Ovary (tissue), 9 donors: ENCODE data around the gene SERTM1. TPM values are rescaled to one million over a fixed set of nuclear protein-coding genes. Genes with fewer than 3 reads are reported as not detected.

Experiments used
- DNase-seq, 5 donors: peaks; one replicate each; pipeline ENCODE4 v3.0.0-alpha.2; 2019 to 2020
- H3K27ac ChIP-seq, 2 donors: fragments of 200-600 bp; one replicate each; pipeline versions ENCODE4 v1.5.1 to v1.8.0; 2019 to 2022
- H3K27me3 ChIP-seq: fragments of 200-600 bp; one replicate; pipeline ENCODE4 v1.8.0; 2022
- H3K36me3 ChIP-seq: fragments of 200-600 bp; sonication (generic); one replicate; pipeline ENCODE4 v1.5.1; 2019
- H3K4me1 ChIP-seq: one replicate; pipeline ENCODE4 v1.8.1; 2013; ENCODE audit warnings: mild to moderate bottlenecking, moderate library complexity; ENCODE audit not compliant: insufficient read depth
- H3K4me3 ChIP-seq: fragments of 200-600 bp; sonication (generic); one replicate; pipeline ENCODE4 v1.5.1; 2017
- H3K9me3 ChIP-seq, 2 donors: fragments of 200-600 bp in 1 of 2; sonication (generic) in 1 of 2; one replicate each; pipeline versions ENCODE4 v1.5.1 to v1.8.1; 2013 to 2019; ENCODE audit warnings: mild to moderate bottlenecking in 1 of 2, moderate library complexity in 1 of 2
- EP300 ChIP-seq: sonication (generic); formaldehyde crosslinking; IDR thresholded peaks from one replicate; pipeline ENCODE4 v1.6.1; 2017; ENCODE audit warnings: antibody characterized with exemption
- POLR2A ChIP-seq: fragments of 450-650 bp; IDR thresholded peaks from one replicate; pipeline ENCODE4 v1.6.1; 2017; ENCODE audit warnings: antibody characterized with exemption, mild to moderate bottlenecking, moderate library complexity
- WGBS, 3 donors: extraction: QIAGEN DNeasy Blood & Tissue Kit in 1 of 3; methylation state at CpG; one replicate each; pipeline versions ENCODE4 v1.1.5 to v1.1.7; 2013 to 2017; 5-methylcytosine and 5-hydroxymethylcytosine counted together
- intact Hi-C, 4 donors: fragments of 100-400 bp; cut with DNase I; formaldehyde crosslinking; loops; one replicate each; pipeline versions ENCODE4 v1.11.0 to v1.15.1; 2022 to 2023
- polyA plus RNA-seq, 2 donors: library from polyadenylated mRNA; stranded (reverse); fragments of 200-250 nt in 1 of 2; fragments of 350-450 nt in 1 of 2; fragmentation: Illumina TruSeq in 1 of 2; extraction: RNeasy Lipid Tissue Mini Kit (QIAGEN cat#74804) in 1 of 2; gene quantifications; one replicate each; pipeline ENCODE4 v1.2.3, GENCODE V29; 2013 to 2014
- total RNA-seq, 7 donors: library from RNA; depleted of rRNA in 2 of 7; stranded (reverse); fragments of >200 nt in 2 of 7; fragmentation: NEBNext Ultra II Directional in 3 of 7; extraction: Animal tissue kit (Norgen Biotek cat#: 25700) in 3 of 7; gene quantifications; one replicate each; pipeline versions ENCODE4 v1.1.0 to v1.2.4, GENCODE V29; 2016 to 2023
- TF ChIP-seq, protein P1 (sequence below), 3 donors: fragments of 450-650 bp in 2 of 3; fragments of 200-600 bp in 1 of 3; IDR thresholded peaks; one replicate each; pipeline versions ENCODE4 v1.5.1 to v1.8.0; 2016 to 2022; ENCODE audit warnings: antibody characterized with exemption in 3 of 3, mild to moderate bottlenecking in 1 of 3
- donor health status: DM: no; HTN: no; CAD: no; lungs with moderate emphysema.
- donor health status: DM: no; HTN: no; CAD: no.
- donor health status: Bipolar disorder and iron deficiency.
- donor health status: DM: yes; HTN: yes; CAD: no.
- donor health status: DM: no; HTN: no; CAD: no.
- donor health status: DM: yes; HTN: yes; CAD: no.

The SERTM1 gene
- total and polyA plus RNA-seq, 9 donors: 0.68 to 65.1 (median 3.3) TPM

DNA sequence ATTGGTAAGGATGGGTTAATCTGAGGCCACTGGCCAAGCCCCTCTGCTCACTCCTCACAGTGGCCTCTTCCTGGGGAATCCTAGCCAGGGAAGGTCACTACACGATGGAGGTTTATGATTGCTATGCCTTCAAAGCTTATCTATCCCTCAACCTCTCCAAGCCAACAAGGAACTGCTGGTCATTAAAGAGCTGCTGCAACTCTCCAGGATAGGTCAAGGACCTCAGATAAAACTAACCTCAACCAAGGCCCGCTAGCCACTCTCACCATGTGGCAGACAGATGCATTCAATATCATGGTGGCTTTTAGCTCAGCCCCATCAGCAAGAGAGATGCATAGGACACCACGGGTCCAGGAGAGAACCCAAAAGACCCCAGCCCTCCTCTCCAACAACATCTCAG is 71.6 kb downstream of the SERTM1 start:
- H3K36me3 ChIP-seq: no peaks in the 10 kb centered on the region
- H3K27me3 ChIP-seq: no peaks in the 10 kb centered on the region
- 43 to 46% (median 44%) methylated on average over 3 of the region's 3 CpGs for WGBS, 3 donors
- intact Hi-C loops: no loop called here
- no peaks in the 10 kb centered on the region for H3K4me1 ChIP-seq
- H3K27ac ChIP-seq: no peak overlapping the region
- no peaks in the 10 kb centered on the region for H3K9me3 ChIP-seq
- no peak overlapping the region for H3K4me3 ChIP-seq
- TF ChIP-seq, protein P1, sequence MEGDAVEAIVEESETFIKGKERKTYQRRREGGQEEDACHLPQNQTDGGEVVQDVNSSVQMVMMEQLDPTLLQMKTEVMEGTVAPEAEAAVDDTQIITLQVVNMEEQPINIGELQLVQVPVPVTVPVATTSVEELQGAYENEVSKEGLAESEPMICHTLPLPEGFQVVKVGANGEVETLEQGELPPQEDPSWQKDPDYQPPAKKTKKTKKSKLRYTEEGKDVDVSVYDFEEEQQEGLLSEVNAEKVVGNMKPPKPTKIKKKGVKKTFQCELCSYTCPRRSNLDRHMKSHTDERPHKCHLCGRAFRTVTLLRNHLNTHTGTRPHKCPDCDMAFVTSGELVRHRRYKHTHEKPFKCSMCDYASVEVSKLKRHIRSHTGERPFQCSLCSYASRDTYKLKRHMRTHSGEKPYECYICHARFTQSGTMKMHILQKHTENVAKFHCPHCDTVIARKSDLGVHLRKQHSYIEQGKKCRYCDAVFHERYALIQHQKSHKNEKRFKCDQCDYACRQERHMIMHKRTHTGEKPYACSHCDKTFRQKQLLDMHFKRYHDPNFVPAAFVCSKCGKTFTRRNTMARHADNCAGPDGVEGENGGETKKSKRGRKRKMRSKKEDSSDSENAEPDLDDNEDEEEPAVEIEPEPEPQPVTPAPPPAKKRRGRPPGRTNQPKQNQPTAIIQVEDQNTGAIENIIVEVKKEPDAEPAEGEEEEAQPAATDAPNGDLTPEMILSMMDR (IDR thresholded peaks at IDR 0.05): no peak
- TF ChIP-seq POLR2A: no peak
- TF ChIP-seq EP300: no peak
- no peak for DNase-seq

DNA sequence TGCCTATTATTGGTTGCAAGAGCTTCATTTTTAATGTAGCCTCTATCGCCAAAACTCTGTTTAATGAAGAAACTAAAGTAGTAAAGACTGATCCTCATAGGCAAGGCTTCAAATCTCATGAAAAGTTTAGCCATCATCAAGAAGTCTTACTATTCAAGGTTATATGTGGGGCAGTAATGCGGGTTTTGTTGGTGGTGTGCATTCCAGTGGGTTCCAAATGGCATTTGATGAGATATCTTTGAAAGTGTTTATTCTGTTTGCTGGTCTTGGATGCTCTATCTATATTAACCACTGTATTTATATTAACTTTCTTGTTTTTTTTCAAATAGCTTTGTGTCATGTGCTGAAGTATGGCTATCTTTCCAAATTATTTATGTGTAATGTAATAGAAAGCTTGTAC is 72.2 kb downstream of the SERTM1 start:
- Histone ChIP-seq H3K27ac (no peak overlapping the region), H3K9me3 (no peaks in the 10 kb centered on the region), H3K4me3 (no peak overlapping the region), H3K36me3 (no peaks in the 10 kb centered on the region), H3K27me3 (no peaks in the 10 kb centered on the region), H3K4me1 (no peaks in the 10 kb centered on the region)
- intact Hi-C loops: no loop called here
- WGBS, 3 donors: 84 to 90% (median 85%) methylated on average over 2 of the region's 2 CpGs
- DNase-seq: no peak
- no peak for TF ChIP-seq POLR2A
- TF ChIP-seq, protein P1 (IDR thresholded peaks at IDR 0.05): no peak
- no peak for TF ChIP-seq EP300

Other genes with a start within 250 kb of the SERTM1 start
- 10 to 100 TPM in 1 of 7 donors, 1 to 10 TPM in 2, under 1 TPM in 2, not detected in 2; 0.24 to 12.5 (median 1.6) TPM for gene CCNA1, start 241.5 kb upstream of the SERTM1 start, total RNA-seq
- gene CCNA1, start 241.5 kb upstream of the SERTM1 start, polyA plus RNA-seq: 1 to 10 TPM in 1 of 2 donors, under 1 TPM in 1; 0.13 to 1.1 TPM
- 10 to 100 TPM in 1 of 7 donors, 1 to 10 TPM in 6; 6.9 to 10.9 (median 7.8) TPM for gene RFXAP, start 145.2 kb downstream of the SERTM1 start, total RNA-seq
- gene RFXAP, start 145.2 kb downstream of the SERTM1 start, polyA plus RNA-seq: 1 to 10 TPM; 5.4 to 6.3 TPM
- gene SMAD9, start 246.2 kb downstream of the SERTM1 start, total RNA-seq: 10 to 100 TPM in 6 of 7 donors, 1 to 10 TPM in 1; 7.6 to 26.5 (median 13.4) TPM
- 10 to 100 TPM; 10.2 to 10.5 TPM for gene SMAD9, start 246.2 kb downstream of the SERTM1 start, polyA plus RNA-seq